GM12878 (cell line): ENCODE results near the gene RUFY4. TPM values are rescaled to one million over a fixed set of nuclear protein-coding genes. Genes with fewer than 3 reads are reported as not detected.

ENCODE experiments used
- ATAC-seq: fragments of 200-7000 bp; cut with Tn5 transposase; 3 replicates; pipeline ENCODE4 v1.9.1; 2020; ENCODE audit warnings: mild to moderate bottlenecking, moderate library complexity
- BruUV-seq: library from RNA; stranded (reverse); fragments of 400-500 nt; replicated peaks from 2 replicates; lab custom pipeline; 2021; lab: Mats Ljungman, UMichigan
- CTCF ChIA-PET: fragments of 300-600 bp; sonication (Branson Sonifier 250); formaldehyde crosslinking; extraction: SDS; loops from one replicate; lab custom pipeline; 2021; ENCODE audit warnings: inconsistent platforms; lab: Yijun Ruan, JAX
- POLR2A ChIA-PET: fragments of 350-600 bp; formaldehyde crosslinking; extraction: SDS; loops from one replicate; lab custom pipeline; 2021; ENCODE audit warnings: inconsistent platforms; lab: Charles Lee
- RAD21 ChIA-PET: fragments of 300-600 bp; sonication (Branson Sonifier 250); formaldehyde crosslinking; loops from one replicate; lab custom pipeline; 2023; ENCODE audit warnings: antibody characterized with exemption; ENCODE audit not compliant: unreplicated experiment; lab: Charles Lee
- SMC1A ChIA-PET: fragments of 300-600 bp; sonication (Branson Sonifier 250); formaldehyde crosslinking; loops from one replicate; lab custom pipeline; 2023; ENCODE audit not compliant: unreplicated experiment, uncharacterized antibody; lab: Charles Lee
- DNase-seq: peaks from one replicate; pipeline ENCODE4 v3.0.0-alpha.2; 2011; ENCODE audit warnings: low read depth, low spot score
- FAIRE-seq: peaks from 3 replicates; lab custom pipeline; 2011; peaks lifted over from hg19 to GRCh38; lab: Jason Lieb, UNC
- H2AFZ ChIP-seq: 2 replicates; pipeline ENCODE4 v1.6.0; 2011; ENCODE audit warnings: low read depth, low read length, control low read depth; ENCODE audit not compliant: control insufficient read depth
- H3K27ac ChIP-seq: 2 replicates; pipeline ENCODE4 v1.5.1; 2011; ENCODE audit warnings: control low read depth; ENCODE audit not compliant: control insufficient read depth, insufficient read depth
- H3K27me3 ChIP-seq, 2 experiments: replicated peaks in 1 of 2; 2 replicates each; pipeline versions ENCODE4 v1.6.0 to v1.6.1; 2011; ENCODE audit warnings: low read length in 1 of 2; ENCODE audit not compliant: control insufficient read depth in 2 of 2, insufficient read depth in 2 of 2
- H3K36me3 ChIP-seq, 2 experiments: 2 replicates each; pipeline ENCODE4 v1.5.1; 2011; ENCODE audit warnings: low read length in 1 of 2; ENCODE audit not compliant: control insufficient read depth in 2 of 2, insufficient read depth in 2 of 2
- H3K4me1 ChIP-seq: 2 replicates; pipeline ENCODE4 v1.6.1; 2011; ENCODE audit warnings: mild to moderate bottlenecking, low read length, moderate library complexity, mixed read lengths; ENCODE audit not compliant: control insufficient read depth, insufficient read depth
- H3K4me2 ChIP-seq: 2 replicates; pipeline ENCODE4 v1.6.0; 2011; ENCODE audit warnings: control low read depth; ENCODE audit not compliant: control insufficient read depth, insufficient read depth
- H3K4me3 ChIP-seq: fragments of 200-600 bp; sonication (generic); 2 replicates; pipeline ENCODE4 v1.5.1; 2016
- H3K79me2 ChIP-seq: 2 replicates; pipeline ENCODE4 v1.6.0; 2011; ENCODE audit warnings: low read length; ENCODE audit not compliant: control insufficient read depth, insufficient read depth
- H3K9ac ChIP-seq: 2 replicates; pipeline ENCODE4 v1.8.0; 2011; ENCODE audit warnings: low read length, control low read depth, mixed read lengths; ENCODE audit not compliant: control insufficient read depth, insufficient read depth
- H3K9me3 ChIP-seq: replicated peaks from 3 replicates; pipeline ENCODE4 v1.5.1; 2011; ENCODE audit warnings: mild to moderate bottlenecking, low read length; ENCODE audit not compliant: control insufficient read depth, insufficient read depth
- H4K20me1 ChIP-seq: 2 replicates; pipeline ENCODE4 v1.6.0; 2011; ENCODE audit not compliant: control insufficient read depth, insufficient read depth
- ATF2 ChIP-seq: IDR thresholded peaks from 2 replicates; pipeline ENCODE4 v1.6.1; 2012; ENCODE audit warnings: low read length, inconsistent platforms
- BCL3 ChIP-seq: IDR thresholded peaks from 2 replicates; pipeline ENCODE4 v1.6.1; 2011; ENCODE audit warnings: borderline replicate concordance, low read depth, mild to moderate bottlenecking, moderate library complexity, low read length; ENCODE audit not compliant: insufficient read depth, poor library complexity, severe bottlenecking
- E4F1 ChIP-seq: fragments of 450-650 bp; IDR thresholded peaks from 2 replicates; pipeline ENCODE4 v1.6.1; 2018; ENCODE audit warnings: borderline replicate concordance, mild to moderate bottlenecking; ENCODE audit not compliant: partially characterized antibody
- EGR1 ChIP-seq, 2 experiments: IDR thresholded peaks; 1 replicate in 1 of 2; 2 replicates in 1 of 2; pipeline ENCODE4 v1.6.1; 2011 to 2012; ENCODE audit warnings: low read depth in 2 of 2, low read length in 2 of 2, borderline replicate concordance in 1 of 2, mild to moderate bottlenecking in 1 of 2, moderate library complexity in 1 of 2
- FOXK2 ChIP-seq: fragments of 450-650 bp; IDR thresholded peaks from 2 replicates; pipeline ENCODE4 v1.6.1; 2017; ENCODE audit warnings: mild to moderate bottlenecking, moderate library complexity
- NRF1 ChIP-seq: conservative IDR thresholded peaks from 2 replicates; pipeline ENCODE4 v1.6.1; 2011; ENCODE audit warnings: mild to moderate bottlenecking, low read depth, low read length, improper control_type of control experiment
- PKNOX1 ChIP-seq: fragments of 450-650 bp; IDR thresholded peaks from 2 replicates; pipeline ENCODE4 v1.6.1; 2016; ENCODE audit warnings: mild to moderate bottlenecking
- TARDBP ChIP-seq: IDR thresholded peaks from 2 replicates; pipeline ENCODE4 v1.6.1; 2016; ENCODE audit warnings: borderline replicate concordance
- WGBS: methylation state at CpG from one replicate; pipeline ENCODE4 v1.1.6; 2016; ENCODE audit warnings: low lambda C conversion rate; ENCODE audit not compliant: insufficient replicate concordance, insufficient coverage; ENCODE audit errors: missing lambda C conversion rate; 5-methylcytosine and 5-hydroxymethylcytosine counted together
- in situ Hi-C: fragments of 300-500 bp; cut with MboI; formaldehyde crosslinking; loops from 9 replicates; pipeline ENCODE4 v1.14.3; 2018; ENCODE audit warnings: mixed read lengths
- intact Hi-C: fragments of 100-400 bp; cut with micrococcal nuclease; formaldehyde crosslinking; loops from one replicate; pipeline ENCODE4 v1.14.2; 2022; ENCODE audit not compliant: unreplicated experiment
- polyA plus RNA-seq, 11 experiments: library from polyadenylated mRNA; depleted of rRNA in 4 of 11; unstranded in 6 of 11; stranded (reverse) in 5 of 11; fragments of >200 nt; fragmentation: Nextera tagmentation in 4 of 11; fragmentation: Illumina TruSeq in 1 of 11; extraction: Ambion mirVana in 4 of 11; extraction: Trizol in 1 of 11; gene quantifications; 1 replicate in 1 of 11; 2 replicates in 10 of 11; pipeline versions ENCODE4 v1.2.1 to v1.2.3, GENCODE V29; 2011 to 2016; ENCODE audit warnings: inconsistent platforms in 2 of 11, missing spikeins in 2 of 11, low read depth in 1 of 11
- total RNA-seq, 4 experiments: library from RNA; depleted of rRNA in 3 of 4; stranded (reverse); fragments of >200 nt in 3 of 4; fragmentation: Illumina TruSeq in 1 of 4; extraction: Trizol in 1 of 4; gene quantifications; 2 replicates each; pipeline versions ENCODE4 v1.2.1 to v1.2.3, GENCODE V29; 2013 to 2021

RUFY4 gene
- total and polyA plus RNA-seq, 10 of the 15 experiments (the other 5 are each of a cell fraction or from before 2014, with no cell fraction given): 0.05 to 2.7 (median 0.90) TPM

- H3K4me3 ChIP-seq: no peak overlapping the region
- H3K9ac ChIP-seq: no peak overlapping the region
- intact Hi-C loops (no loop called here), in situ Hi-C loops (no loop called here)
- ChIA-PET CTCF (interaction anchor here (0.8 to 1.9 kb wide), 7 partner anchors 10 to 292 kb away, joined by 3 to 5 read pairs (median 4); partner anchors contain the start of gene RUFY4), POLR2A (no interaction called here), RAD21 (interaction anchor here (1.1 to 1.3 kb wide), 2 partner anchors 13 to 293 kb away, joined by 3 to 6 read pairs; partner anchors contain the start of gene RUFY4), SMC1A (interaction anchor here (0.6 to 1.3 kb wide), 3 partner anchors 40 to 90 kb away, joined by 3 to 4 read pairs (median 4); no protein-coding TSS in a partner anchor)
- H3K27me3 ChIP-seq: no peaks in the 10 kb centered on the region; a peak in 1 of 4 replicates
- no peak for ATAC-seq
- no TSS peak for BruUV-seq
- peaks cover 35% of the 10 kb centered on the region for H3K4me1 ChIP-seq
- no peaks in the 10 kb centered on the region for H4K20me1 ChIP-seq
- no peak overlapping the region for H2AFZ ChIP-seq
- H3K4me2 ChIP-seq: no peak overlapping the region
- peak overlapping the region; percentile 65 for H3K27ac ChIP-seq
- H3K79me2 ChIP-seq: no peaks in the 10 kb centered on the region
- peaks cover 3% of the 10 kb centered on the region; the same call in 2 of the 3 replicates for H3K9me3 ChIP-seq
- no peak for TF ChIP-seq PKNOX1
- no peak for TF ChIP-seq FOXK2
- no peak for TF ChIP-seq EGR1 (IDR thresholded peaks at IDR 0.05; ENCODE audit: borderline replicate concordance in 1 of 2, low read depth in 2 of 2, low read length in 2 of 2)
- no peak for TF ChIP-seq TARDBP
- TF ChIP-seq ATF2: no peak
- TF ChIP-seq NRF1: no peak
- TF ChIP-seq BCL3: no peak
- TF ChIP-seq E4F1: no peak
- no peak for FAIRE-seq
- H3K36me3 ChIP-seq: no peaks in the 10 kb centered on the region
- WGBS: 86% methylated on average over 7 of the region's 7 CpGs
- no peak for DNase-seq
Observed at GRCh38 chr2:218081695-218082094, 12.6 kb downstream of the RUFY4 start.
